Mesothelial cell of epicardium (in vitro differentiated cells): ENCODE data around the gene RAD17. TPM values are rescaled to one million over a fixed set of nuclear protein-coding genes. Genes with fewer than 3 reads are reported as not detected.
A peak's percentile ranks its signal among the peaks of the same experiment; 100 is the strongest.
"Not testable (repeated sequence)": the region's sequence is repeated elsewhere in the genome, so short reads cannot be mapped to it uniquely, and the experiment has no call there.

Source experiments
- DNase-seq, 2 experiments: peaks; one replicate each; pipeline ENCODE4 v3.0.0; 2021; ENCODE audit warnings: low spot score in 2 of 2; ENCODE audit not compliant: unreplicated experiment in 2 of 2
- H3K27ac Mint-ChIP-seq: 2 replicates; pipeline ENCODE4 v1.8.0; 2021; ENCODE audit warnings: mixed read lengths
- H3K27me3 Mint-ChIP-seq: 2 replicates; pipeline ENCODE4 v1.8.0; 2021; ENCODE audit warnings: low read depth, mixed read lengths
- H3K36me3 Mint-ChIP-seq: 2 replicates; pipeline ENCODE4 v1.8.0; 2021; ENCODE audit warnings: mixed read lengths
- H3K4me1 Mint-ChIP-seq: 2 replicates; pipeline ENCODE4 v1.8.0; 2021; ENCODE audit warnings: mixed read lengths
- H3K4me3 Mint-ChIP-seq: 2 replicates; pipeline ENCODE4 v1.8.0; 2021; ENCODE audit warnings: mild to moderate bottlenecking, moderate library complexity, mixed read lengths
- H3K9me3 Mint-ChIP-seq: 2 replicates; pipeline ENCODE4 v1.8.0; 2021; ENCODE audit warnings: mixed read lengths
- total RNA-seq: library from RNA; stranded (reverse); gene quantifications from 3 replicates; pipeline ENCODE4 v1.2.1, GENCODE V29; 2021
- TF ChIP-seq, protein P1 (sequence below): fragments of 200-600 bp; sonication (generic); IDR thresholded peaks from one replicate; pipeline ENCODE4 v1.5.0; 2021; ENCODE audit warnings: antibody characterized with exemption; ENCODE audit not compliant: unreplicated experiment

Gene RAD17
- total RNA-seq, 1 donor from 2014 or later, result 31.6 TPM

DNA sequence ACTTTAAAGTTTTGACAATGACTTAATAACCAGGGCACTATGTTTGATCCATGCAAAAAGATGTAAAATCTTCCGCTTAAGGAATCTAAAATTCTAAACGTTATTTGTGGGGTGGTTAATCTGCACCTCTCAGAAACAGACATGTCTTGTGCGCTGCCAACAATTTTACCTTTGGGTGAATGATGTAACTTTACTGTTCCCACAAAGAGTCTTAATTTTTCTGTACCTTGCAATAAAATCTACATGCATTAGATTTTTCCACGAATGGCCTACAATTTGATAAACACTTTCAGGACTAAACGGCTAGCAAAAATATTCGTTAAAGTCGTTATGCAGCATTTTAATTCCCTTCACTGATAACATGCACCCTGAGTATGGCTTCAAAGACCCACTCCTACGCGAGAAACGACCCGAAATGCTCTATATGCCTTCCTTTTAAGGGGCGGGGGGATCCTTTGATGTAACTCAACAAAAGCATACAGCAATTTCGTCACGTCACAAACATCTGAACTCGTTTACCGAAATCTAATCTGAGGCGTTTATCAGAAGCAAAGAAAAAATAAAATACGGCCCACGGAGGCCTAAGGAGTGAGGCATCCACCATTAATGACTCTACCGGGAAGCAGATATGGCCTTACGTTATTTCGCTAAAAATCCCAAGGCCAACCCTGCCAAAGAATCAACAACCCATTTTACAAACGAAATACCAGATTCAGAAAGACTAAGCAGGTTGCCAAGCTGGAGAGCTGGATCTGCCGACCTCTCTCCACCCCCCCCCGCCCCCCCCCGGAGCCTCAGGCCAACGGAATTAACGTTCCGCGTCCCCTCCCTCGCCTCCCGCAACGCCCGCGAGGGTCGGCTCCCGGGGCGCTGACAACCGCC, 919 bp upstream of the RAD17 start:
- Mint-ChIP-seq H3K27me3 (no peaks in the 10 kb centered on the region), H3K9me3 (no peaks in the 10 kb centered on the region), H3K4me3 (peak overlapping the region; percentile 97), H3K36me3 (peaks cover 11% of the 10 kb centered on the region), H3K4me1 (peaks cover 24% of the 10 kb centered on the region), H3K27ac (peak overlapping the region; percentile 99)
- TF ChIP-seq, protein P1, sequence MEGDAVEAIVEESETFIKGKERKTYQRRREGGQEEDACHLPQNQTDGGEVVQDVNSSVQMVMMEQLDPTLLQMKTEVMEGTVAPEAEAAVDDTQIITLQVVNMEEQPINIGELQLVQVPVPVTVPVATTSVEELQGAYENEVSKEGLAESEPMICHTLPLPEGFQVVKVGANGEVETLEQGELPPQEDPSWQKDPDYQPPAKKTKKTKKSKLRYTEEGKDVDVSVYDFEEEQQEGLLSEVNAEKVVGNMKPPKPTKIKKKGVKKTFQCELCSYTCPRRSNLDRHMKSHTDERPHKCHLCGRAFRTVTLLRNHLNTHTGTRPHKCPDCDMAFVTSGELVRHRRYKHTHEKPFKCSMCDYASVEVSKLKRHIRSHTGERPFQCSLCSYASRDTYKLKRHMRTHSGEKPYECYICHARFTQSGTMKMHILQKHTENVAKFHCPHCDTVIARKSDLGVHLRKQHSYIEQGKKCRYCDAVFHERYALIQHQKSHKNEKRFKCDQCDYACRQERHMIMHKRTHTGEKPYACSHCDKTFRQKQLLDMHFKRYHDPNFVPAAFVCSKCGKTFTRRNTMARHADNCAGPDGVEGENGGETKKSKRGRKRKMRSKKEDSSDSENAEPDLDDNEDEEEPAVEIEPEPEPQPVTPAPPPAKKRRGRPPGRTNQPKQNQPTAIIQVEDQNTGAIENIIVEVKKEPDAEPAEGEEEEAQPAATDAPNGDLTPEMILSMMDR, result no peak
- DNase-seq, result no peak

DNA sequence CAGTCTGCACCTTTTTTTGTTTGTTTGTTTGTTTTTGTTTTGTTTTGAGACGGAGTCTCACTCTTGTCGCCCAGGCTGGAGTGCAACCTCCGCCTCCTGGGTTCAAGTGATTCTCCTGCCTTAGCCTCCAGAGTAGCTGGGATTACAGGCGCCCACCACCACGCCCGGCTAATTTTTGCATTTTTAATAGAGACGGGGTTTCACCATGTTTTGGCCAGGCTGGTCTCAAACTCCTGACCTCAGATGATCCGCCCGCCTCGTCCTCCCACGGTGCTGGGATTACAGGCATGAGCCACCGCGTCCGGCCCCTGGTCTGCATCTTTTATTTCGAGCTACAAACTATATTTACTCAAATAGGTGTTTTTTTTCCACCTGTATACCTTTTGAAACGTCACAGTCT, 717 bp downstream of the RAD17 start:
- not testable (repeated sequence) for H3K36me3 Mint-ChIP-seq, H3K9me3 Mint-ChIP-seq
- H3K27ac Mint-ChIP-seq, result peak overlapping the region; percentile 99

DNA sequence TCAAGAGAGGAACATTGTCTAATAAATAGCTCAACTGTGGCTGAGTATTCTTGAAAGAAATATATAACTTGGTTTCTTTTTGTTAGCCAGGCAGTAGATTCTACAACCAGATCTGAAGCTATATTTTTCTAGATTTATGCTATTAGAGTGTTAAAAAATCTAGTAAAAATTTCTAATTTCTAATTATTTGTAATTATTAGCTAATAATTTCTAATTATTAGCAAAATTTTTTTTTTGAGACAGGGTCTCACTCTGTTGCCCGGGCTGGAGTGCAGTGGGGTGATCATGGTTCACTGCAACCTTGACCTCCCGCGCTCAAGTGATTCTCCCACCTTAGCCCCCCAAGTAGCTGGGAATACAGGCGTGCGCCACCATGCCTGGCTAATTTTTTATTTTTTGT, 2.8 kb downstream of the RAD17 start:
- Mint-ChIP-seq H3K4me1 (peaks cover 22% of the 10 kb centered on the region), H3K4me3 (no peak overlapping the region), H3K27ac (peak overlapping the region; percentile 50), H3K9me3 (no peaks in the 10 kb centered on the region), H3K36me3 (peaks cover 7% of the 10 kb centered on the region), H3K27me3 (no peaks in the 10 kb centered on the region)
- TF ChIP-seq, protein P1, result no peak
- DNase-seq, result no peak

More for the DNA sequence above, 717 bp downstream of the RAD17 start:
- not testable (repeated sequence) for DNase-seq, H3K27me3 Mint-ChIP-seq
- Mint-ChIP-seq H3K4me3 (peak overlapping the region; percentile 97), H3K4me1 (peaks cover 24% of the 10 kb centered on the region)

DNA sequence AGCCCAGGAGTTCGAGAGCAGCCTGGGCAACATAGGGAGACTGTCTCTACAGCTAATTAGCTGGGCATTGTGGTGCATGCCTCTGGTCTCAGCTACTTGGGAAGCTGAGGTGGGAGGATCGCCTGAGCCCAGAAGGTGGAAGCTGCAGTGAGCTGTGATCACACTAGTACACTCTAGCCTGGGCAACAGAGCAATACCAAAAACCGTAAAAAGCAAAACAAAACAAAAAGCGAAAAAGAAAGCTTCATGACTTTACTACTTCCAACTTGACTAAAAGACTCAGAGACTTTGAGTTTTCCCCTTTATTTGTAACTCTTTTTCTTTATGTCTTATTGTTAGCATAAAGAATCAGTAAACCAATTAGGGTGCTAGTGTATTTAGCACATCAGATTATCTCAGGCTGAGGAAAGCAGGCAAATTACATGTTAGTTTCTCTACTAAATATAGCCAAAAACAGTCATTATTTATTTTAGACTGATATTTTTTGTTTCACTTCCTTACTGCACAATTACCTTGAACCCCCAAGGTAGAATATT, 5.4 kb downstream of the RAD17 start:
- Mint-ChIP-seq H3K27me3 (no peaks in the 10 kb centered on the region), H3K9me3 (no peaks in the 10 kb centered on the region), H3K4me1 (peaks cover 8% of the 10 kb centered on the region), H3K27ac (no peak overlapping the region), H3K4me3 (no peak overlapping the region), H3K36me3 (peaks cover 7% of the 10 kb centered on the region)
- TF ChIP-seq, protein P1, result no peak
- DNase-seq, result no peak

DNA sequence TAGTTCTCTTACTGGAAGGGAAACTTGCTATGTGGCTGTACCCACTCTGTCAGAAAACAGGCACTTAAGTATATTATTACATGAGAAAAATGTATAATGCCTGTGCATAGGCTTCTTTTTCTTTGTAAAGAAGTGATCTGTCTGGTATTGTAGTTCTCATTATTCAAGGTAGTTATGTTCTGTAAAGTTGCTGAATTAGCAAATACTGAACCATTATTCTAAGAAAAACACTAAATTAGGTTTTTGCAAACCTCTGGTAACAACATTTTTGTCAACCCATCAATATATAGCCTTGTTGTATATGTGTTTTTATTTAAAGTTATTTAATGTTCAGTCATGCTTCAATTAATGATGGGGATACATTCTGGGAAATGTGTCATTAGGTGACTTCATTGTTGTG, 8.8 kb downstream of the RAD17 start:
- TF ChIP-seq, protein P1, result no peak
- no peaks in the 10 kb centered on the region for H3K9me3 Mint-ChIP-seq
- H3K27ac Mint-ChIP-seq, result no peak overlapping the region
- H3K27me3 Mint-ChIP-seq, result no peaks in the 10 kb centered on the region
- no peak for DNase-seq
- H3K36me3 Mint-ChIP-seq, result peaks cover 13% of the 10 kb centered on the region
- no peaks in the 10 kb centered on the region for H3K4me1 Mint-ChIP-seq
- no peak overlapping the region for H3K4me3 Mint-ChIP-seq

DNA sequence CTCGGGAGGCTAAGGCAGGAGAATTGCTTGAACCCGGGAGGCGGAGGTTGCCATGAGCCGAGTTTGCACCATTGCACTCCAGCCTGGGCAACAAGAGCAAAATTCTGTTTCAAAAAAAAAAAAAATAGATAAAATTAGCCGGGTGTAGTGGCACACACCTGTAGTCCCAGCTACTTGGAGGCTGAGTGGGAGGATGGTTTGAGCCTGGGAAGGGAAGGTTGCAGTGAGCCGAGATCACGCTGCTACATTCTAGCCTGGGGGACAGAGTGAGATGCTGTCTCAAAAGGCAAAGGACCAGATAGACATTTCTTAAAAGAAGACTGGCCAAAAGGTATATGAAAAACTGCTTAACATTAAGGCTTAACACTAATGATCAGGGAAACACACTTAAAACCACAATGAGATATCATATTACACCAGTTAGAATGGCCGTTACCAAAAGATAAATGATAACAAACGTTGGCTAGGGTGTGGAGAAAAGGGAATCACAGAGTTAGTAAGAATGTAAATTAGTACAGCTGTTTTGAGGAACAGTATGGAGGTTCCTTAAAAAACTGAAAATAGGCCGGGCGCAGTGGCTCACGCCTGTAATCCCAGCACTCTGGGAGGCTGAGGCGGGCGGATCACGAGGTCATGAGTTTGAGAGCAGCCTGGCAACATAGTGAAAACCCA, 35.2 kb downstream of the RAD17 start:
- H3K27me3 Mint-ChIP-seq, result no peaks in the 10 kb centered on the region
- no peak overlapping the region for H3K4me3 Mint-ChIP-seq
- no peaks in the 10 kb centered on the region for H3K4me1 Mint-ChIP-seq
- no peak overlapping the region for H3K27ac Mint-ChIP-seq
- H3K9me3 Mint-ChIP-seq, result no peaks in the 10 kb centered on the region
- no peak for DNase-seq
- peaks cover 30% of the 10 kb centered on the region for H3K36me3 Mint-ChIP-seq
- TF ChIP-seq, protein P1, result no peak
